ENCODE measurements around the gene ZCRB1.

The ZCRB1 gene

DNA sequence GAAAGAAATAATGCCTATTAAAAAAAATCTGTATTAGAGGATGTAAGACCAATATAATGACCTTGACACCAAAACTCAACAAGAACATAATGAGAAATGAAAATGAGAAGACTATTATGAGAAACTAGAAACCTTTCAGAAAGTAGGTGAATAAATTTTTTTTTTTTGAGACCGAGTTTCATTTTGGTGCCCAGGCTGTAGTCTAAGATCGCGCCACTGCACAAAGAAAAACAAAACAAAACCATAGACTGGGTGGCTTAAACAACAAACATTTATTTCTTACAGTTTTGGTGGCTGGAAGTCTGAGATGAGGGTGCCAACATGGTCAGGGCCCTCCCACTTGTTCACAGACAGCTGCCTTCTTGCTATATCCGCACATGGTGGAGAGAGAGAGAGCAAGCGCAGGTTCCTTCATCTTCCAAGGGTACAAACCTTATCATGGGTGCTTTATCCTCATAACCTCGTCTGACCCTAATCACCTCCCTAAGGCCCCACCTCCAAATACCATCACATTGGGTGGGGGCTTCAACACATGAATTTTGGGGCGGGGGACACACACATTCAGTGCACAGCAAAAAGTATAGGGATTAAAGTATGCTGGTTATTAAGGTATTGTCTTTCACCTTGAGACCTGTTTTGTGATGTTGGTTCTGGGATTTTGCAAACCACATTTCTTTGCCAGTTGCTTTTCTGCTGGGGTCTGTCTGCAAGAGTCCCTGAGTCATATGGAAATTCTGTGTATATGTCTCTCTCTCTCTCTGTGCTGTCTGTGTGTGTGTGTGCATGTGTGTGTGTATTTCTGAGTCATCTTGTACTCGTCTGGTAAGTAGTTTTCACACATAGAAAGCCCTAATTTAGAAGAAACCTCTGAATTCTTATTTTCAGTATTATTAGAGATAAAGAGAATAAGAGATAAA lies 26.2 kb downstream of the ZCRB1 start:
- Histone ChIP-seq H3K9me3 (ENCODE audit: control insufficient read depth, insufficient read depth, low read depth, low read length) (no peaks in the 10 kb centered on the region), H3K4me3 (ENCODE audit: low read depth, low read length) (no peak overlapping the region), H3K4me1 (ENCODE audit: control insufficient read depth, insufficient read depth, low read length) (no peaks in the 10 kb centered on the region), H3K27ac (ENCODE audit: extremely low read depth, low read depth, low read length) (no peak overlapping the region), H3K36me3 (ENCODE audit: control insufficient read depth in 2 of 2, insufficient read depth in 1 of 2, low read length in 2 of 2) (no peaks in the 10 kb centered on the region)
- TF ChIP-seq ZNF510 (tag by site-specific recombination; IDR thresholded peaks at IDR 0.05; ENCODE audit: insufficient replicate concordance) (no peak), ZBTB20 (tag by site-specific recombination; IDR thresholded peaks at IDR 0.05) (no peak), ZNF138 (tag by site-specific recombination; IDR thresholded peaks at IDR 0.05; ENCODE audit: borderline replicate concordance) (no peak), GLIS1 (tag by site-specific recombination; IDR thresholded peaks at IDR 0.05) (no peak), KLF7 (tag by site-specific recombination; IDR thresholded peaks at IDR 0.05; ENCODE audit: borderline replicate concordance) (no peak), ZNF121 (tag by site-specific recombination; IDR thresholded peaks at IDR 0.05) (no peak), ZNF239 (tag by site-specific recombination; IDR thresholded peaks at IDR 0.05) (no peak), ZNF501 (tag by site-specific recombination; IDR thresholded peaks at IDR 0.05) (no peak), PRDM1 (tag by site-specific recombination; IDR thresholded peaks at IDR 0.05) (0 out of 2 replicates have a peak, but pooled peaks have one; percentile 6), EGR2 (tag by site-specific recombination; IDR thresholded peaks at IDR 0.05; ENCODE audit: low read depth) (no peak), ZNF530 (tag by site-specific recombination; IDR thresholded peaks at IDR 0.05; ENCODE audit: low read depth) (no peak)
- TF ChIP-seq, protein P1, sequence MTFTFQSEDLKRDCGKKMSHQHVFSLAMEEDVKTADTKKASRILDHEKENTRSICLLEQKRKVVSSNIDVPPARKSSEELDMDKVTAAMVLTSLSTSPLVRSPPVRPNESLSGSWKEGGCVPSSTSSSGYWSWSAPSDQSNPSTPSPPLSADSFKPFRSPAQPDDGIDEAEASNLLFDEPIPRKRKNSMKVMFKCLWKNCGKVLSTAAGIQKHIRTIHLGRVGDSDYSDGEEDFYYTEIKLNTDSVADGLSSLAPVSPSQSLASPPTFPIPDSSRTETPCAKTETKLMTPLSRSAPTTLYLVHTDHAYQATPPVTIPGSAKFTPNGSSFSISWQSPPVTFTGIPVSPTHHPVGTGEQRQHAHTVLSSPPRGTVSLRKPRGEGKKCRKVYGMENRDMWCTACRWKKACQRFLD (tag by site-specific recombination; IDR thresholded peaks at IDR 0.05), result no peak
- TF ChIP-seq, protein P2, sequence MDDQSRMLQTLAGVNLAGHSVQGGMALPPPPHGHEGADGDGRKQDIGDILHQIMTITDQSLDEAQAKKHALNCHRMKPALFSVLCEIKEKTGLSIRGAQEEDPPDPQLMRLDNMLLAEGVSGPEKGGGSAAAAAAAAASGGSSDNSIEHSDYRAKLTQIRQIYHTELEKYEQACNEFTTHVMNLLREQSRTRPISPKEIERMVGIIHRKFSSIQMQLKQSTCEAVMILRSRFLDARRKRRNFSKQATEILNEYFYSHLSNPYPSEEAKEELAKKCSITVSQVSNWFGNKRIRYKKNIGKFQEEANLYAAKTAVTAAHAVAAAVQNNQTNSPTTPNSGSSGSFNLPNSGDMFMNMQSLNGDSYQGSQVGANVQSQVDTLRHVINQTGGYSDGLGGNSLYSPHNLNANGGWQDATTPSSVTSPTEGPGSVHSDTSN (CRISPR knock-in tag; IDR thresholded peaks at IDR 0.05), result no peak
- TF ChIP-seq, protein P3, sequence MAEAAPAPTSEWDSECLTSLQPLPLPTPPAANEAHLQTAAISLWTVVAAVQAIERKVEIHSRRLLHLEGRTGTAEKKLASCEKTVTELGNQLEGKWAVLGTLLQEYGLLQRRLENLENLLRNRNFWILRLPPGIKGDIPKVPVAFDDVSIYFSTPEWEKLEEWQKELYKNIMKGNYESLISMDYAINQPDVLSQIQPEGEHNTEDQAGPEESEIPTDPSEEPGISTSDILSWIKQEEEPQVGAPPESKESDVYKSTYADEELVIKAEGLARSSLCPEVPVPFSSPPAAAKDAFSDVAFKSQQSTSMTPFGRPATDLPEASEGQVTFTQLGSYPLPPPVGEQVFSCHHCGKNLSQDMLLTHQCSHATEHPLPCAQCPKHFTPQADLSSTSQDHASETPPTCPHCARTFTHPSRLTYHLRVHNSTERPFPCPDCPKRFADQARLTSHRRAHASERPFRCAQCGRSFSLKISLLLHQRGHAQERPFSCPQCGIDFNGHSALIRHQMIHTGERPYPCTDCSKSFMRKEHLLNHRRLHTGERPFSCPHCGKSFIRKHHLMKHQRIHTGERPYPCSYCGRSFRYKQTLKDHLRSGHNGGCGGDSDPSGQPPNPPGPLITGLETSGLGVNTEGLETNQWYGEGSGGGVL (tag by site-specific recombination; IDR thresholded peaks at IDR 0.05), result no peak; the same call in 1 of the 2 replicates
- TF ChIP-seq, protein P4, sequence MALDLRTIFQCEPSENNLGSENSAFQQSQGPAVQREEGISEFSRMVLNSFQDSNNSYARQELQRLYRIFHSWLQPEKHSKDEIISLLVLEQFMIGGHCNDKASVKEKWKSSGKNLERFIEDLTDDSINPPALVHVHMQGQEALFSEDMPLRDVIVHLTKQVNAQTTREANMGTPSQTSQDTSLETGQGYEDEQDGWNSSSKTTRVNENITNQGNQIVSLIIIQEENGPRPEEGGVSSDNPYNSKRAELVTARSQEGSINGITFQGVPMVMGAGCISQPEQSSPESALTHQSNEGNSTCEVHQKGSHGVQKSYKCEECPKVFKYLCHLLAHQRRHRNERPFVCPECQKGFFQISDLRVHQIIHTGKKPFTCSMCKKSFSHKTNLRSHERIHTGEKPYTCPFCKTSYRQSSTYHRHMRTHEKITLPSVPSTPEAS (tag by site-specific recombination; IDR thresholded peaks at IDR 0.05), result peak; percentile 85
- TF ChIP-seq, protein P5, sequence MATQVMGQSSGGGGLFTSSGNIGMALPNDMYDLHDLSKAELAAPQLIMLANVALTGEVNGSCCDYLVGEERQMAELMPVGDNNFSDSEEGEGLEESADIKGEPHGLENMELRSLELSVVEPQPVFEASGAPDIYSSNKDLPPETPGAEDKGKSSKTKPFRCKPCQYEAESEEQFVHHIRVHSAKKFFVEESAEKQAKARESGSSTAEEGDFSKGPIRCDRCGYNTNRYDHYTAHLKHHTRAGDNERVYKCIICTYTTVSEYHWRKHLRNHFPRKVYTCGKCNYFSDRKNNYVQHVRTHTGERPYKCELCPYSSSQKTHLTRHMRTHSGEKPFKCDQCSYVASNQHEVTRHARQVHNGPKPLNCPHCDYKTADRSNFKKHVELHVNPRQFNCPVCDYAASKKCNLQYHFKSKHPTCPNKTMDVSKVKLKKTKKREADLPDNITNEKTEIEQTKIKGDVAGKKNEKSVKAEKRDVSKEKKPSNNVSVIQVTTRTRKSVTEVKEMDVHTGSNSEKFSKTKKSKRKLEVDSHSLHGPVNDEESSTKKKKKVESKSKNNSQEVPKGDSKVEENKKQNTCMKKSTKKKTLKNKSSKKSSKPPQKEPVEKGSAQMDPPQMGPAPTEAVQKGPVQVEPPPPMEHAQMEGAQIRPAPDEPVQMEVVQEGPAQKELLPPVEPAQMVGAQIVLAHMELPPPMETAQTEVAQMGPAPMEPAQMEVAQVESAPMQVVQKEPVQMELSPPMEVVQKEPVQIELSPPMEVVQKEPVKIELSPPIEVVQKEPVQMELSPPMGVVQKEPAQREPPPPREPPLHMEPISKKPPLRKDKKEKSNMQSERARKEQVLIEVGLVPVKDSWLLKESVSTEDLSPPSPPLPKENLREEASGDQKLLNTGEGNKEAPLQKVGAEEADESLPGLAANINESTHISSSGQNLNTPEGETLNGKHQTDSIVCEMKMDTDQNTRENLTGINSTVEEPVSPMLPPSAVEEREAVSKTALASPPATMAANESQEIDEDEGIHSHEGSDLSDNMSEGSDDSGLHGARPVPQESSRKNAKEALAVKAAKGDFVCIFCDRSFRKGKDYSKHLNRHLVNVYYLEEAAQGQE (tag by site-specific recombination; IDR thresholded peaks at IDR 0.05), result no peak
- POLR2A ChIA-PET, result no interaction called here
- CTCF ChIA-PET, result interaction anchor here (1.0 to 1.4 kb wide), 2 partner anchors 33 to 73 kb away, joined by 3 to 4 read pairs; no protein-coding TSS in a partner anchor
